WERI-Rb-1 (cell line): ENCODE measurements around the gene RPS4Y2.

Experiments
- DNase-seq: peaks from one replicate; pipeline ENCODE4 v3.0.0-alpha.2; 2020
- H3K27ac ChIP-seq: fragments of 250-450 bp; sonication (Bioruptor Pico); 2 replicates; pipeline ENCODE4 v1.5.1; 2020; ENCODE audit warnings: mild to moderate bottlenecking, moderate library complexity
- H3K27me3 ChIP-seq: fragments of 250-450 bp; sonication (Bioruptor Pico); 2 replicates; pipeline ENCODE4 v1.5.1; 2021; ENCODE audit warnings: mild to moderate bottlenecking, low read depth, moderate library complexity; ENCODE audit not compliant: insufficient read depth, severe bottlenecking
- H3K36me3 ChIP-seq: fragments of 250-450 bp; sonication (Bioruptor Pico); 2 replicates; pipeline ENCODE4 v1.5.1; 2020; ENCODE audit warnings: mild to moderate bottlenecking, moderate library complexity
- H3K4me3 ChIP-seq: 2 replicates; pipeline ENCODE4 v1.5.1; 2011; ENCODE audit warnings: low read depth, mild to moderate bottlenecking, control low read depth, low read length
- H3K9me3 ChIP-seq: fragments of 250-450 bp; sonication (Bioruptor Pico); 2 replicates; pipeline ENCODE4 v1.5.1; 2021; ENCODE audit warnings: mild to moderate bottlenecking, moderate library complexity; ENCODE audit not compliant: severe bottlenecking
- TF ChIP-seq, protein P1 (sequence below): IDR thresholded peaks from 2 replicates; pipeline ENCODE4 v1.5.1; 2011; ENCODE audit warnings: low read depth, mild to moderate bottlenecking, control low read depth, inconsistent platforms, low read length

Gene RPS4Y2

DNA sequence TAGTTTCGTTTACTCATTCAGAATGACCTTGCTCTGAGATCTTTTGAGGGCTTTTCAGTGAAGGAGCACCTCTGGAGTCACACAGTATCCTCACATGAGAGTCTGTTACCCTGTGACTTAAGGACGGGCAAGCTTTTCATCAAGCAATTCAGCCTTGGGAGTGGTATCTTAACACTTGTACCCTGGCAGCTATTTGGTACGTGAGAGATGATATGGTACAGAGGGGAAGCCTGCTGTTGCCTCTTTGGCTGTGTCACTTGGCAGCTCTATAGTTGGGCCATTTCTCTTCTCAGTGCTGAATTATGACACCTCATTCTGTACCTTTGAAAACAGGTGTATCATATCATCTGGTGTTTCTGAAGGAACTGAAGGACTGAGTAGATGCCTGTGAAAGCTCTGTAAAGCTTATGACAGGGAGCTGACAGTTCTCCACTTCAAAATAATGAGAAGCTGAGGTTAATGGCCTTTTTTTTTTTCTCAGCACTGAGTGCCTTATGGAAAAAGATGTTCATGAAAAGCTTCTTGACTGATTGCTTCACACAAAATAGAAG lies 24.3 kb downstream of the RPS4Y2 start:
- Histone ChIP-seq H3K9me3 (no peaks in the 10 kb centered on the region), H3K27me3 (no peaks in the 10 kb centered on the region), H3K4me3 (no peak overlapping the region), H3K36me3 (no peaks in the 10 kb centered on the region), H3K27ac (no peak overlapping the region)
- TF ChIP-seq, protein P1, sequence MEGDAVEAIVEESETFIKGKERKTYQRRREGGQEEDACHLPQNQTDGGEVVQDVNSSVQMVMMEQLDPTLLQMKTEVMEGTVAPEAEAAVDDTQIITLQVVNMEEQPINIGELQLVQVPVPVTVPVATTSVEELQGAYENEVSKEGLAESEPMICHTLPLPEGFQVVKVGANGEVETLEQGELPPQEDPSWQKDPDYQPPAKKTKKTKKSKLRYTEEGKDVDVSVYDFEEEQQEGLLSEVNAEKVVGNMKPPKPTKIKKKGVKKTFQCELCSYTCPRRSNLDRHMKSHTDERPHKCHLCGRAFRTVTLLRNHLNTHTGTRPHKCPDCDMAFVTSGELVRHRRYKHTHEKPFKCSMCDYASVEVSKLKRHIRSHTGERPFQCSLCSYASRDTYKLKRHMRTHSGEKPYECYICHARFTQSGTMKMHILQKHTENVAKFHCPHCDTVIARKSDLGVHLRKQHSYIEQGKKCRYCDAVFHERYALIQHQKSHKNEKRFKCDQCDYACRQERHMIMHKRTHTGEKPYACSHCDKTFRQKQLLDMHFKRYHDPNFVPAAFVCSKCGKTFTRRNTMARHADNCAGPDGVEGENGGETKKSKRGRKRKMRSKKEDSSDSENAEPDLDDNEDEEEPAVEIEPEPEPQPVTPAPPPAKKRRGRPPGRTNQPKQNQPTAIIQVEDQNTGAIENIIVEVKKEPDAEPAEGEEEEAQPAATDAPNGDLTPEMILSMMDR, result no peak
- DNase-seq, result no peak

DNA sequence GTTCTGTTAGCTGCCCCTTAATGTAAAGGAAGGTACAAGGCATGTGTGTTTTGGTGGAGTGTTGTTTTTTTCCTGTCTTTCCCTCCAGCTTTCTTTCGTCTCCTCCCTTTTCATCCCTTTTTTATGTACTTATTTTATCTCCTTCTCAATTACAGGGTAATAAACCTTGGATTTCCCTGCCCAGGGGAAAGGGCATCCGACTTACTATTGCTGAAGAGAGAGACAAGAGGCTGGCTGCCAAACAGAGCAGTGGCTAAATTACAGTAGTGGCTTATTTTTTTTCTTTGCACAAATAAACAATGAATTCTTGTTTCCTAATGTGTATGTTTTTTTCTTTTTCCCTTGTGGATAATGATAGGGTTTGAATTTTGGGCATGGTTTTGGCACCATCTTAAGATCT lies 24.9 kb downstream of the RPS4Y2 start:
- TF ChIP-seq, protein P1, result no peak
- Histone ChIP-seq H3K27me3 (no peaks in the 10 kb centered on the region), H3K36me3 (no peaks in the 10 kb centered on the region), H3K4me3 (no peak overlapping the region), H3K9me3 (no peaks in the 10 kb centered on the region), H3K27ac (no peak overlapping the region)
- no peak for DNase-seq

- Histone ChIP-seq H3K36me3 (no peaks in the 10 kb centered on the region), H3K27ac (no peak overlapping the region), H3K4me3 (no peak overlapping the region), H3K27me3 (no peaks in the 10 kb centered on the region), H3K9me3 (no peaks in the 10 kb centered on the region)
- no peak for DNase-seq
- TF ChIP-seq, protein P1, result no peak
These were observed 25.5 kb downstream of the RPS4Y2 start for GRCh38 chrY:20781408-20781807.

DNA sequence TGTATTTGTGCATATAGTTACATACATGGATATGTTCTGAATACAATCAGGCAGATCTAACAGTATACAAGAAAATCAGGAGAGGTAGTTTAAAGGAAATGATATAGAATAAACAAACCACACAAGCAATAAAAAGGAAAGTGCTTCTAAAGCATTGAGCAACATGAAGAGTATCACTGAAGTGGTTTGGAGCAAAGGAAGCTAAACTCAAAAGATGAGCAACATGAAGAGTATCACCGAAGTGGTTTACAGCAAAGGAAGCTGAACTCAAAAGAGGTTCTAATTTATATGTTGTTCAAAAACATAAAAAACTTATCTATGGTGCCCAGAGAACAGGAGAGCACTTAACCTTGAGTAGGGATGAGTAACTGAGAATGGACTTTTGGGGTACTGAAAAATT lies 29.1 kb downstream of the RPS4Y2 start:
- Histone ChIP-seq H3K9me3 (no peaks in the 10 kb centered on the region), H3K4me3 (no peak overlapping the region), H3K36me3 (no peaks in the 10 kb centered on the region), H3K27me3 (no peaks in the 10 kb centered on the region), H3K27ac (no peak overlapping the region)
- TF ChIP-seq, protein P1, result no peak
- DNase-seq, result no peak

DNA sequence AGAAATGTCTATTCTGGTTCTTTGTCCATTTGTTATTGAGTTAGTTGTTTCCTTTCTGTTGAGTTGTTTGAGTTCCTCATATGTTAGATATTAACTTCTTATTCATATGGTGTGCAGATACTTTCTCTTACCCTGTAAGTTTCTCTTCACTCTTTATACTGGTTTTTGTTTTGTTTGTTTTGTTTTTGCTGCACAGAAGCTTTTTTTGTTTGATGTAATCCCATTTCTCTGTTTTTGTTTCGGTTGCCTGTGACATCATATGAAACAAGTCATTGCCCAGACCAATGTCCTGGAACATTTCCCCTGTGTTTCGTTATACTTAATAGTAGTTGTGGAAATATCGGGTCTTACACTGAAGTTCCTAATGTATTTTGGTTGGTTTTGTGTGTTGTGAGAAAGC lies 31.2 kb downstream of the RPS4Y2 start:
- Histone ChIP-seq H3K27me3 (no peaks in the 10 kb centered on the region), H3K27ac (no peak overlapping the region), H3K36me3 (no peaks in the 10 kb centered on the region), H3K9me3 (no peaks in the 10 kb centered on the region), H3K4me3 (no peak overlapping the region)
- TF ChIP-seq, protein P1, result no peak
- DNase-seq, result no peak

GRCh38 chrY:20798351-20799049 lies 42.6 kb downstream of the RPS4Y2 start:
- H3K4me3 ChIP-seq, result no peak overlapping the region
- H3K36me3 ChIP-seq, result no peaks in the 10 kb centered on the region
- no peaks in the 10 kb centered on the region for H3K27me3 ChIP-seq
- no peak for DNase-seq
- H3K27ac ChIP-seq, result no peak overlapping the region
- TF ChIP-seq, protein P1, result no peak
- H3K9me3 ChIP-seq, result no peaks in the 10 kb centered on the region
